Endothelial cell of umbilical vein (primary cell): ENCODE measurements around the gene ITM2B. TPM values are rescaled to one million over a fixed set of nuclear protein-coding genes. Genes with fewer than 3 reads are reported as not detected.

Experiments used
- BruUV-seq: library from RNA; stranded (reverse); fragments of 400-500 nt; replicated peaks from 2 replicates; lab custom pipeline; 2021; lab: Mats Ljungman, UMichigan
- CTCF ChIA-PET: fragments of 300-600, 350-600 bp; sonication (Branson Sonifier 250); formaldehyde crosslinking; loops from one replicate; lab custom pipeline; 2021; ENCODE audit warnings: antibody characterized with exemption, inconsistent platforms; lab: Charles Lee
- POLR2A ChIA-PET: fragments of 300-600, 350-600 bp; sonication (Branson Sonifier 250); formaldehyde crosslinking; loops from one replicate; lab custom pipeline; 2021; ENCODE audit warnings: antibody characterized with exemption, inconsistent platforms; lab: Charles Lee
- DNase-seq: peaks from one replicate; pipeline ENCODE4 v3.0.0-alpha.2; 2011; ENCODE audit warnings: low read depth, low spot score
- FAIRE-seq: peaks from 2 replicates; lab custom pipeline; 2011; peaks lifted over from hg19 to GRCh38; lab: Jason Lieb, UNC
- H2AFZ ChIP-seq: 2 replicates; pipeline ENCODE4 v1.6.0; 2012; ENCODE audit warnings: low read depth, low read length, control low read depth, inconsistent platforms
- H3K27ac ChIP-seq: 2 replicates; pipeline ENCODE4 v1.5.1; 2011; ENCODE audit warnings: low read depth, mild to moderate bottlenecking, control low read depth, low read length, moderate library complexity; ENCODE audit not compliant: insufficient read depth
- H3K27me3 ChIP-seq, 2 experiments: 2 replicates each; pipeline versions ENCODE4 v1.6.0 to v1.6.1; 2011; ENCODE audit warnings: low read length in 2 of 2, mixed read lengths in 1 of 2; ENCODE audit not compliant: control insufficient read depth in 2 of 2, insufficient read depth in 2 of 2
- H3K36me3 ChIP-seq, 2 experiments: 2 replicates in 1 of 2; 3 replicates in 1 of 2; pipeline ENCODE4 v1.5.1; 2011; ENCODE audit warnings: low read length in 2 of 2, mild to moderate bottlenecking in 1 of 2, moderate library complexity in 1 of 2; ENCODE audit not compliant: control insufficient read depth in 2 of 2, insufficient read depth in 2 of 2; ENCODE audit errors: extremely low read depth in 1 of 2
- H3K4me1 ChIP-seq: 3 replicates; pipeline ENCODE4 v1.5.1; 2011; ENCODE audit warnings: mild to moderate bottlenecking, low read length; ENCODE audit not compliant: control insufficient read depth, insufficient read depth; ENCODE audit errors: extremely low read depth
- H3K4me2 ChIP-seq: 2 replicates; pipeline ENCODE4 v1.6.1; 2011; ENCODE audit warnings: low read length, control low read depth, mixed read lengths; ENCODE audit not compliant: insufficient read depth
- H3K4me3 ChIP-seq, 3 experiments: fragments of 200-600 bp in 1 of 3; sonication (generic), shearing (Covaris generic) in 1 of 3; replicated peaks in 1 of 3; 2 replicates each; pipeline ENCODE4 v1.5.1; 2011 to 2016; ENCODE audit warnings: control low read depth in 3 of 3, low read length in 3 of 3, mild to moderate bottlenecking in 2 of 3, inconsistent platforms in 1 of 3, low read depth in 1 of 3, moderate library complexity in 1 of 3; ENCODE audit not compliant: insufficient read depth in 1 of 3
- H3K79me2 ChIP-seq: 2 replicates; pipeline ENCODE4 v1.6.0; 2012; ENCODE audit warnings: low read length, inconsistent platforms; ENCODE audit not compliant: control insufficient read depth, insufficient read depth
- H3K9ac ChIP-seq: replicated peaks from 2 replicates; pipeline ENCODE3; 2011; ENCODE audit warnings: low read length, control low read depth; ENCODE audit not compliant: insufficient read depth; ENCODE audit errors: extremely low read depth
- H3K9me1 ChIP-seq: replicated peaks from 3 replicates; pipeline ENCODE4 v1.6.0; 2011; ENCODE audit warnings: mild to moderate bottlenecking, low read length; ENCODE audit not compliant: control insufficient read depth, insufficient read depth; ENCODE audit errors: extremely low read depth
- H3K9me3 ChIP-seq: replicated peaks from 2 replicates; pipeline ENCODE4 v1.5.1; 2012; ENCODE audit warnings: low read length, inconsistent platforms; ENCODE audit not compliant: control insufficient read depth, insufficient read depth
- H4K20me1 ChIP-seq: replicated peaks from 2 replicates; pipeline ENCODE3; 2011; ENCODE audit warnings: mild to moderate bottlenecking, low read length; ENCODE audit not compliant: control insufficient read depth, insufficient read depth; ENCODE audit errors: extremely low read depth
- CTCF ChIP-seq, 2 donors: IDR thresholded peaks; 1 replicate in 1 of 2; 2 replicates in 1 of 2; pipeline ENCODE4 v1.5.1; 2011; ENCODE audit warnings: low read length in 2 of 2, mild to moderate bottlenecking in 2 of 2, moderate library complexity in 2 of 2, control low read depth in 1 of 2, inconsistent platforms in 1 of 2, low read depth in 1 of 2; ENCODE audit not compliant: insufficient read depth in 1 of 2; ENCODE audit errors: extremely low read depth in 1 of 2
- EZH2 ChIP-seq: IDR thresholded peaks from 2 replicates; pipeline ENCODE4 v1.6.1; 2012; ENCODE audit warnings: borderline replicate concordance, low read depth, mild to moderate bottlenecking, moderate library complexity, low read length, inconsistent platforms; ENCODE audit not compliant: severe bottlenecking
- FOS ChIP-seq: IDR thresholded peaks from 2 replicates; pipeline ENCODE4 v1.6.1; 2011; ENCODE audit warnings: mild to moderate bottlenecking, low read length, moderate library complexity, borderline replicate concordance; ENCODE audit not compliant: insufficient read depth
- GATA2 ChIP-seq: IDR thresholded peaks from 2 replicates; pipeline ENCODE4 v1.7.0; 2011; ENCODE audit warnings: low read depth, mild to moderate bottlenecking, moderate library complexity, mixed read lengths, low read length; ENCODE audit not compliant: insufficient read length, insufficient read depth
- JUN ChIP-seq: IDR thresholded peaks from 2 replicates; pipeline ENCODE4 v1.6.1; 2011; ENCODE audit warnings: borderline replicate concordance, low read depth; ENCODE audit not compliant: insufficient read length, insufficient read depth
- MAX ChIP-seq: IDR thresholded peaks from 2 replicates; pipeline ENCODE4 v1.6.1; 2011; ENCODE audit not compliant: insufficient read depth, insufficient read length
- MYC ChIP-seq: IDR thresholded peaks from one replicate; pipeline ENCODE4 v1.6.1; 2011; ENCODE audit warnings: mild to moderate bottlenecking, low read depth, low read length
- POLR2A ChIP-seq: IDR thresholded peaks from 2 replicates; pipeline ENCODE4 v1.6.1; 2012; ENCODE audit warnings: low read depth, mild to moderate bottlenecking, control low read depth, low read length
- POLR2AphosphoS5 ChIP-seq: IDR thresholded peaks from 2 replicates; pipeline ENCODE4 v1.6.1; 2012; ENCODE audit warnings: low read depth, mild to moderate bottlenecking, control low read depth, low read length, moderate library complexity; ENCODE audit not compliant: insufficient read depth
- dilution Hi-C: fragments of 300-500 bp; cut with MboI; formaldehyde crosslinking; loops from one replicate; pipeline ENCODE4 v1.15.0; 2019; ENCODE audit warnings: low sequenced_read_pairs; ENCODE audit not compliant: extremely low pct_ligation_motif_present
- intact Hi-C: fragments of 100-400 bp; cut with micrococcal nuclease; formaldehyde crosslinking; loops from one replicate; pipeline ENCODE4 v1.10.0; 2022
- polyA plus RNA-seq, 4 experiments: library from polyadenylated mRNA; depleted of rRNA in 3 of 4; stranded (reverse) in 3 of 4; unstranded in 1 of 4; fragments of >200 nt; gene quantifications; 2 replicates each; pipeline versions ENCODE4 v1.2.1 to v1.2.3, GENCODE V29; 2011 to 2012; ENCODE audit warnings: missing spikeins in 1 of 4
- total RNA-seq: library from RNA; stranded (reverse); gene quantifications from 2 replicates; pipeline ENCODE4 v1.2.3, GENCODE V29; 2021

Gene ITM2B
- total and polyA plus RNA-seq, 2 donors (not counting 3 experiments of a cell fraction or from before 2014, with no cell fraction given) = 150 to 271 TPM

GRCh38 chr13:48295271-48295670, 62.3 kb downstream of the ITM2B start:
- intact Hi-C loops (no loop called here), dilution Hi-C loops (no loop called here)
- Histone ChIP-seq H4K20me1 (no peaks in the 10 kb centered on the region), H3K9ac (no peak overlapping the region), H3K36me3 (no peaks in the 10 kb centered on the region), H2AFZ (no peak overlapping the region), H3K27me3 (peaks cover 10 to 16% of the 10 kb centered on the region in 2 experiments), H3K79me2 (no peaks in the 10 kb centered on the region), H3K4me2 (no peak overlapping the region), H3K4me1 (no peaks in the 10 kb centered on the region), H3K27ac (no peak overlapping the region), H3K4me3 (no peak overlapping the region), H3K9me3 (no peaks in the 10 kb centered on the region), H3K9me1 (no peaks in the 10 kb centered on the region)
- no TSS peak for BruUV-seq
- TF ChIP-seq EZH2 = no peak
- no peak for TF ChIP-seq MYC
- TF ChIP-seq CTCF (IDR thresholded peaks at IDR 0.05; ENCODE audit: extremely low read depth in 1 of 2, insufficient read depth in 1 of 2, low read depth in 1 of 2, low read length in 2 of 2) = no peak
- no peak for TF ChIP-seq POLR2A
- no peak for TF ChIP-seq POLR2AphosphoS5
- TF ChIP-seq GATA2 = no peak
- no peak for TF ChIP-seq FOS
- TF ChIP-seq JUN = no peak
- no peak for TF ChIP-seq MAX
- no peak for DNase-seq
- CTCF ChIA-PET = no interaction called here
- FAIRE-seq = no peak
- POLR2A ChIA-PET = no interaction called here
